ES-I3 (cell line): Measurements from ENCODE around the gene WTAP.

ENCODE experiments used
- H3K36me3 ChIP-seq: 2 replicates; pipeline ENCODE4 v1.6.1; 2013; ENCODE audit warnings: mild to moderate bottlenecking, low read length, control low read depth, moderate library complexity; ENCODE audit not compliant: insufficient read depth
- H3K4me1 ChIP-seq: 2 replicates; pipeline ENCODE4 v1.6.1; 2013; ENCODE audit warnings: mild to moderate bottlenecking, control low read depth, low read length; ENCODE audit not compliant: insufficient read depth
- H3K9ac ChIP-seq: 2 replicates; pipeline ENCODE4 v1.6.1; 2013; ENCODE audit warnings: low read depth, mild to moderate bottlenecking, low read length, moderate library complexity
- H3K9me3 ChIP-seq: 2 replicates; pipeline ENCODE4 v1.6.1; 2013; ENCODE audit warnings: mild to moderate bottlenecking, low read length, moderate library complexity; ENCODE audit not compliant: control insufficient read depth, insufficient read depth

Gene WTAP

GRCh38 chr6:159754959-159755914, 27.9 kb downstream of the WTAP start:
- Histone ChIP-seq H3K4me1 (peaks cover 12% of the 10 kb centered on the region), H3K36me3 (peaks cover 23% of the 10 kb centered on the region)

GRCh38 chr6:159756508-159756907, 29.2 kb downstream of the WTAP start:
- H3K9me3 ChIP-seq: no peaks in the 10 kb centered on the region
- H3K36me3 ChIP-seq: peaks cover 20% of the 10 kb centered on the region
- no peak overlapping the region for H3K9ac ChIP-seq
- peaks cover 12% of the 10 kb centered on the region for H3K4me1 ChIP-seq

More at GRCh38 chr6:159754959-159755914, 27.9 kb downstream of the WTAP start:
- no peaks in the 10 kb centered on the region for H3K9me3 ChIP-seq
- H3K9ac ChIP-seq: no peak overlapping the region

GRCh38 chr6:159758031-159759001, 31.0 kb downstream of the WTAP start:
- Histone ChIP-seq H3K4me1 (peaks cover 12% of the 10 kb centered on the region), H3K9me3 (no peaks in the 10 kb centered on the region), H3K36me3 (peaks cover 16% of the 10 kb centered on the region), H3K9ac (no peak overlapping the region)

- H3K9me3 ChIP-seq: no peaks in the 10 kb centered on the region
- peaks cover 12% of the 10 kb centered on the region for H3K4me1 ChIP-seq
- H3K9ac ChIP-seq: no peak overlapping the region
- peaks cover 11% of the 10 kb centered on the region for H3K36me3 ChIP-seq
Observed at GRCh38 chr6:159759645-159760044, 32.3 kb downstream of the WTAP start.

GRCh38 chr6:159760602-159761057, 33.3 kb downstream of the WTAP start:
- no peaks in the 10 kb centered on the region for H3K9me3 ChIP-seq
- peaks cover 7% of the 10 kb centered on the region for H3K36me3 ChIP-seq
- peak overlapping the region; percentile 99 for H3K9ac ChIP-seq
- peaks cover 12% of the 10 kb centered on the region for H3K4me1 ChIP-seq

- Histone ChIP-seq H3K9ac (peak overlapping the region; percentile 99), H3K9me3 (no peaks in the 10 kb centered on the region), H3K36me3 (peaks cover 7% of the 10 kb centered on the region), H3K4me1 (peaks cover 12% of the 10 kb centered on the region)
Observed at GRCh38 chr6:159761129-159761872, 34.0 kb downstream of the WTAP start.

GRCh38 chr6:159761873-159762680, 34.8 kb downstream of the WTAP start, which contains the start of gene ACAT2:
Gene ACAT2 (plus strand): TSS chr6:159762045. CDS start chr6:159762088, 43 bp downstream.
- Histone ChIP-seq H3K4me1 (peaks cover 12% of the 10 kb centered on the region), H3K9me3 (no peaks in the 10 kb centered on the region), H3K9ac (peak within 1 kb of the TSS; percentile 99), H3K36me3 (peaks cover 11% of the 10 kb centered on the region)

- peak overlapping the region; percentile 99 for H3K9ac ChIP-seq
Observed at GRCh38 chr6:159762681-159763293, 35.5 kb downstream of the WTAP start.

GRCh38 chr6:159766906-159767305, 39.6 kb downstream of the WTAP start:
- Histone ChIP-seq H3K9me3 (no peaks in the 10 kb centered on the region), H3K9ac (no peak overlapping the region), H3K36me3 (peaks cover 33% of the 10 kb centered on the region), H3K4me1 (no peaks in the 10 kb centered on the region)

More at GRCh38 chr6:159762681-159763293, 35.5 kb downstream of the WTAP start:
- Histone ChIP-seq H3K4me1 (peaks cover 12% of the 10 kb centered on the region), H3K9me3 (no peaks in the 10 kb centered on the region), H3K36me3 (peaks cover 13% of the 10 kb centered on the region)

GRCh38 chr6:159769470-159769869, 42.2 kb downstream of the WTAP start:
- peaks cover 33% of the 10 kb centered on the region for H3K36me3 ChIP-seq
- no peaks in the 10 kb centered on the region for H3K4me1 ChIP-seq
- H3K9ac ChIP-seq: no peak overlapping the region
- no peaks in the 10 kb centered on the region for H3K9me3 ChIP-seq

GRCh38 chr6:159772196-159772595, 44.9 kb downstream of the WTAP start:
- Histone ChIP-seq H3K36me3 (peaks cover 32% of the 10 kb centered on the region), H3K9ac (no peak overlapping the region), H3K4me1 (no peaks in the 10 kb centered on the region), H3K9me3 (no peaks in the 10 kb centered on the region)

GRCh38 chr6:159777240-159777904, 50.1 kb downstream of the WTAP start:
- H3K9ac ChIP-seq: no peak overlapping the region
- H3K36me3 ChIP-seq: peaks cover 29% of the 10 kb centered on the region
- no peaks in the 10 kb centered on the region for H3K9me3 ChIP-seq
- no peaks in the 10 kb centered on the region for H3K4me1 ChIP-seq
